NCI-H774 (cell line): ENCODE measurements around the gene IGSF22.

Experiments
- DNase-seq: peaks from one replicate; lab custom pipeline; 2025; lab: John Stamatoyannopoulos, UW

Gene IGSF22

DNA sequence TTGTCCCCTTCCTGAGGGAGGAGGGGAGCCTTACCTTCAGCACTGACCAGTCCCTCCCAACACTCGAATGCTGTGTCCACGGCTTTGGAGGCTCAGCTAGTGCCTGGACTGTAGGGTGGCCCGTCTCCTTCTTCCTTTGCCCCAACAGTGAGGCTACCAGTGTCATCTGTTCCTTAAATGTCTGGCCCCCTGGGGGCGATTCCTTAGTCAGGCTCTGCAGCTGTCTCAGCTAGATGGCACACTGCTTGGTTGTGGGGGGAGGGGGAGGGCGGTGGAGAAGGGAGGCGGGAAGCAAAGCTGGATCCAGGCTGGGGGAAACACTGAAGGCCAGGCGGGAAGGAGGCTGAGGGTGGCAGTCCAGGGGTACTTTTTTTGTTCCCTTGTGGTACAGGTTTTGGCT, at the start of gene IGSF22:
Gene IGSF22 (minus strand): TSS at position 149 of the 400 bp plus-strand sequence. CDS start 1,952 bp downstream, outside the sequence.
- DNase-seq: no peak

DNA sequence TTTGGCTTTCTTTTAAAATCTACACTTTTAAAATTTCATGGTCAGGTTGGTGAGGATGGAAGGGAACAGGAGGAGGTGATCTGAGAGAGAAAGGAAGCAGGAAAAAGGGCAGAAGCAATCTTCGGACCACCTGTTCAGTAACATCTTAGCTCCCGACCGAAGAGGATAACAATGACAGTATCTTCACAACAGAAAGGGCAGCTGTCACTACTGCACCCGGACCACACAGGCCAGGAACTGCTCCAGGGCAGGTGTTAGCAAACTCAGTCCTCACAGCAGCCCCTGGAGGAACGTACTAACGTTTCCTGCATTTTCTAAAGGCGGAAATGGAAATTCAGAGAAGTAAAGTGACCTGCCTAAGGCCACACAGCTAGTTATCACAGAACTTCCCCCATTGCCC, 48.8 kb upstream of the IGSF22 start:
- no peak for DNase-seq

GRCh38 chr11:18773681-18774080, 47.7 kb upstream of the IGSF22 start:
- DNase-seq: no peak

- no peak for DNase-seq
Observed at GRCh38 chr11:18773104-18773503, 47.1 kb upstream of the IGSF22 start.

- DNase-seq: no peak
Observed at GRCh38 chr11:18772211-18772610, 46.2 kb upstream of the IGSF22 start.

GRCh38 chr11:18771266-18772035, 45.5 kb upstream of the IGSF22 start:
- DNase-seq: no peak

DNA sequence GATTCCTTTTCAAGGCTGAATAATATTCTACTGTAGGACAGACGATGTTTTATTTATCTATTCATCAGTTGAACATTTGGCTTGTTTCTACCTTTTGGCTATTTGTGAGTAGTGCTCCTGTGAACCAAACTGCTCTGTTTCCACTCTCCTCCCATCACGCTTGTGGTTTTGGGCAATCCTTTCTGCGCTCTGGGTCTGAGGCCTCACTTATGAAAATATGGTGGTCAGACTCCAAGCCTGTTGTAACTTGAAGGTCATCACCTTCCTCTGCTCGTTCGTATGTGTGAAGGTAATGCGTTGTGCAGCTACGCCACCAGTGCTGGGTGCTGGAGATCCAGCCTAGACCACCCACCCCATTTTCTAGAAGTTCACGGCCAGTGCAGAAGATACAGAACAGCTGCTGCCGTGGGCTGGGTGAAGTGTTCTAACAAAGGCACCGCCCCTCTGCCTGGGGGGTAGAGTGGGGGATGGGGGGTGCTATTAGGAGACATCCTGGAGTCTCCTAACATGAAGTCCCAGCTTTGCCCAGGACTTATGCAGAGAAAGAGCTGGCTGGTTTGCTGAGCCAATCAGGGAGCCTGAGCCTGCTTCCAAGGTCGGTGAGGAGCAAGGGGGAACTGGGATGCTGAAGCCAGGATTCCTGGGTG, 44.6 kb upstream of the IGSF22 start:
- DNase-seq: no peak

- no peak for DNase-seq
Observed at GRCh38 chr11:18769802-18770456, 43.9 kb upstream of the IGSF22 start.

- no peak for DNase-seq
Observed at GRCh38 chr11:18768978-18769377, 43.0 kb upstream of the IGSF22 start.

- no peak for DNase-seq
Observed at GRCh38 chr11:18768472-18768901, 42.5 kb upstream of the IGSF22 start.

GRCh38 chr11:18766015-18766414, 40.0 kb upstream of the IGSF22 start:
- DNase-seq: no peak

DNA sequence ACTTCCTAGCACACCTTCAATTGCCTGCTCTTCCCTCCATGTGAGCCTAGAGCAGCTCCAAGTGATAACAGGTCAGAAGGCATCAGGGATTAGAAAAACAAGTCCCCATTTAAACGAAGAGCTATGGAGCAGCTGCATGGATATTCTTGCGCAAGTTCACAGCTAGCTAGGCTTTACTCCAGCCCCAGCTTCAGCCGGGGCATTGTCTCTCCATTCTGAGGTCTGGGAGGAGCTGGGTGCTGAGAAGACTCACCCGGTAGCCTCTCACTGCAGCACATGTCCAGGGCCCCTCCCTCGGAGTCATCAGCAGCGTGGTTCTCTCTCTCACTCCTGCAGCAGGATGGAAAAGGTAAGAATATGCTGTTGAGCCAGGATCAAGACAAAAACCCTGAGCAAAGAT, 39.6 kb upstream of the IGSF22 start:
- DNase-seq: no peak

DNA sequence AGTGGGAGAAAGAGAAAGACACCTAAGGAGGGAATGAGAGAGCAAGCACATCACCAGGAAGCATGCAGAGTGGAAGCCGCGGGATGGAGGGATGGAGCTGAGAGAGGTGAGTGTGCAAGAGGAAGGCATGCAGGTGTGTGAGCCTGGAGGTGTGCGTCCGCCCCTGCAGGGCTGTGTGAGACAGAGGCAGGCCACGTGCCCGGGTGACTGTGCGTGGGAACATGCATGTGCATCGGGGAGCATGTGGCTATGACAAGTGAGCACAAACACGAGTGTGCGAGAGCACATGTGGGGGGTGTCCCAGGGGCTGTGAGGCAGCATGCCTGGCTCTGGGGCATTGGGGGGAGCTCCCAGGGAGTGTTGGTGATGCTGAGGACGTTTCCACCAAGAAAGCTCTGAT, 35.8 kb upstream of the IGSF22 start:
- DNase-seq: no peak

DNA sequence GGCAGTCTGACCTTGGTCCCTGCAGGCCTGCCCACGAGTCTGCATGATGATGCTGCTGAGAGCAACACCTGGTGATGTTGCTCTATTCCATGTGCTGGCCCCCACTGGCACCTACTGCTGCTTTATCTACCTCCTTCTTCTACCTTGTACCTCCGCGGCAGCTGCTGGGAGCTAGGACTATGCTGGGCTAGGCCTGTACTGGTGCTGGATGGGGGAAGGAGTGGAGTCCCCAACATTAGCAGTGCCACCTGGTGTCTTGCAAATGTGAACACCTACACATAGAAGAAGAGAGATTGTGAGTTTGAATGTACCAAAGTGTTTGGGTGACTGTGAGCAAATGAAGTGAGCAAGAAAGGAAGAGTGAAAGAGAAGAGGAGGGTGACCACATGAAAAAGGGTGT, 35.2 kb upstream of the IGSF22 start:
- no peak for DNase-seq

DNA sequence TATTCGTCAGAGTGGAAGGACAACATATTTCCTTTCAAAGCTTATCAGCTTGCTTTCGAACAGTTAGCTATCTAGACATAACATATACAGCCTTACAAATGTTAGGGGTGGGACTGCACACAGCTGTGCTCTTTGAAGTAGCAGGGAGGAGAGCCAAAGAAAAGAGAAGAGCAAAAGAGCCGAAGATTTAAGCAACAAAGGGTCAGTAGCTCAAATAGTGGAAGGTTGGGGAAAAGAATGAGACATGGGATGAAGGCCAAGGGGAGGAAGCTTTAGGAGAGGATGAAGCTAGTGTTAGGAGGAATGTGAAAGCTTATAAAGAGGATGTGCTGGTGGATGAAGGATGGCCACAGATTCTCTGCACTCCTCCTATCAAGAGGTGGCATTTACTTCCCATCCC, 31.8 kb upstream of the IGSF22 start:
- DNase-seq: no peak

DNA sequence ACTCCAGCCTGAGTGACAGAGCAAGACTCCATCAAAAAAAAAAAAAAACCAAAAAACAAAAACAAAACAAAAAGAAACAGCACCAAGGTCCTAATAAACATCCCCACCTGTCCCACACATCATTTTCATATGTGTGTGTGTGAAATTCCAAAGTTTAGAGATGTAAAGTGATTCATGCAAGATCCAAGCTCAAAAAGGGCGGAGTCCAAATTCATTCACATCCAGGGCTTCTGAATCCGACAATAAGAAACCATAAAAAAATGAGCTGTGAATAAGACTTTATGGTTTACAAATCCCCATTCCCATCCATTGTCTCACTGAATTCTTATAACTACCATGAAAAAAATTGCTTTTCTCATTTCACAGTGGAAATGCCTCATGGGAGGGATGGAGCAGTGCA, 30.9 kb upstream of the IGSF22 start:
- DNase-seq: no peak

DNA sequence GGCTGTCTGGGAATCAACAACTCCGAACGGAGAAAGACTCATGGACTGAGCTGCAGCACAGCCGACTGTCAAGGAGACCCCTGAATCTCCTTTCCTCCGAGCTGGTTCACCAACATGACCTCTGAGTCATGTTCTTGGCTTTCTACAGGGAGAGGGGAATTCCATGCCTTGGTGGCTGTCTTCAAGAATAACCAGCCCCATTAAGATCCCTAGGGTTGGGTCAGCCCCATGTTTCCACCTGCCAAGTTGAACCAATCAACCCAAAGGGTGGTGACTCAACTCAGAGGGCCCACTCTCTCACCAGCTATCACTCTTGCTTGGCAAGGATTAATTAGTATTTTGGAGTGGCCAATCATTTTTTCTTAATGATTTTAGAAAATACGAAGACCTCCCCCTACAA, 28.3 kb upstream of the IGSF22 start:
- no peak for DNase-seq

GRCh38 chr11:18752502-18752901, 26.5 kb upstream of the IGSF22 start:
- no peak for DNase-seq

DNA sequence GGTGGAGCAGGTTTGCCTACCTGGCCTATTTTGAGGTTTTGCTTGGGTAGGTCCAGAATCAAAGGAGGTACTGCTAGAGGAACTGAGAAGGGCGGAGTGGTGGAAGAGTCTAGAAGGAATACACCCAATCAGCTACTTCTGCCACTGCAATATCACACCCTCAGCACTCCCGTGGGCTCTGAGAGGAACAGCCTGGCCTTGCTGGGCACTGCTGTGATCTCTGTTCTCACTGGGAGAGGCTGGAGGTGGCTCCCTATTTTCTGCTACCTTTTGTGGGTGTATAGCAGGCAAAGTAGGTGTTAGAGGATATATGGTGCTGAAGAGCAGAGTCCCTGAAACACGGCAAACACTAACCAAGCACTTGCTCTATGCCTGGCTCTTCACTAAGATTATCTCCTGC, 25.0 kb upstream of the IGSF22 start:
- DNase-seq: no peak

DNA sequence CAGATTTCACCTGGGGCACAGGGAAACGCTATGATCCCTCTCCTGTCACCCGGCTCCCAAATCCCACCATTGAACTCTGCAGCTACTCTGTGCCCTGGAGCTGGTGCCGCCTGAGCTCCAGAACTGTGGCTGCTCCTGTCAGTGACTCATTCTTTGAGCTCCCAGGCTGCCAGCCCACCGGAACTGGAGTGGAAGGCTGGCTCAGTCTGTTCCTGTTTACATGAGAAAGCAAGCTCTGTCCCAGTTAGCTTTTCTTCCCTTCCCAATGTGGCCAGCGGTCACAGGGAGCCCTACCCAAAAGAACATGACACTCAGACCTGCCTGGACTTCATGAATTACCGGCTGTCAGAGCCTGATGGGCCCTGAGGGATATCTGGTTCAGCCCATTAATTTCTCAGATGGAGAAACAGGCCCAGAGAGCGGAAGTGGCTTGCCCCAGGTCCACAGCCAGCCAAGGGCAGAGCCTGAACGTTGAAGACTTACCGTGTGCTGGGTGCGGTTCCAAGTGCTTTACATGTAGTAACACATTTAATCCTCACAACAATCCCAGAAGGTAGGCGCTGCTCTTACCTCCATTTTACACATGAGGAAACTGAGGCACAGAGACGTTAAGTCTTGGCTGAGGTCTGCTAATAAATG, 23.8 kb upstream of the IGSF22 start:
- DNase-seq: no peak

- no peak for DNase-seq
Observed at GRCh38 chr11:18748766-18749365, 22.9 kb upstream of the IGSF22 start.

GRCh38 chr11:18745251-18745650, 19.3 kb upstream of the IGSF22 start:
- DNase-seq: no peak
